ENCODE data around the gene KDM3B. TPM values are rescaled to one million over a fixed set of nuclear protein-coding genes. Genes with fewer than 3 reads are reported as not detected.

The KDM3B gene
- total and polyA plus RNA-seq, 2 of the 8 experiments (the other 6 are each of a cell fraction or from before 2014, with no cell fraction given): 27.1 to 78.1 TPM

DNA sequence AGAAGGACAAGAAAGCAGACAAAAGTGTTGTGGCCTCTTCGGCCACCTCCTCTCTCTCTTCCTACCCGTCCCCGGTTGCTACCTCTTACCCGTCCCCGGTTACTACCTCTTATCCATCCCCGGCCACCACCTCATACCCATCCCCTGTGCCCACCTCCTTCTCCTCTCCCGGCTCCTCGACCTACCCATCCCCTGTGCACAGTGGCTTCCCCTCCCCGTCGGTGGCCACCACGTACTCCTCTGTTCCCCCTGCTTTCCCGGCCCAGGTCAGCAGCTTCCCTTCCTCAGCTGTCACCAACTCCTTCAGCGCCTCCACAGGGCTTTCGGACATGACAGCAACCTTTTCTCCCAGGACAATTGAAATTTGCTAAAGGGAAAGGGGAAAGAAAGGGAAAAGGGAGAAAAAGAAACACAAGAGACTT lies 115.2 kb downstream of the KDM3B start (continued):
- TF ChIP-seq, protein P1, sequence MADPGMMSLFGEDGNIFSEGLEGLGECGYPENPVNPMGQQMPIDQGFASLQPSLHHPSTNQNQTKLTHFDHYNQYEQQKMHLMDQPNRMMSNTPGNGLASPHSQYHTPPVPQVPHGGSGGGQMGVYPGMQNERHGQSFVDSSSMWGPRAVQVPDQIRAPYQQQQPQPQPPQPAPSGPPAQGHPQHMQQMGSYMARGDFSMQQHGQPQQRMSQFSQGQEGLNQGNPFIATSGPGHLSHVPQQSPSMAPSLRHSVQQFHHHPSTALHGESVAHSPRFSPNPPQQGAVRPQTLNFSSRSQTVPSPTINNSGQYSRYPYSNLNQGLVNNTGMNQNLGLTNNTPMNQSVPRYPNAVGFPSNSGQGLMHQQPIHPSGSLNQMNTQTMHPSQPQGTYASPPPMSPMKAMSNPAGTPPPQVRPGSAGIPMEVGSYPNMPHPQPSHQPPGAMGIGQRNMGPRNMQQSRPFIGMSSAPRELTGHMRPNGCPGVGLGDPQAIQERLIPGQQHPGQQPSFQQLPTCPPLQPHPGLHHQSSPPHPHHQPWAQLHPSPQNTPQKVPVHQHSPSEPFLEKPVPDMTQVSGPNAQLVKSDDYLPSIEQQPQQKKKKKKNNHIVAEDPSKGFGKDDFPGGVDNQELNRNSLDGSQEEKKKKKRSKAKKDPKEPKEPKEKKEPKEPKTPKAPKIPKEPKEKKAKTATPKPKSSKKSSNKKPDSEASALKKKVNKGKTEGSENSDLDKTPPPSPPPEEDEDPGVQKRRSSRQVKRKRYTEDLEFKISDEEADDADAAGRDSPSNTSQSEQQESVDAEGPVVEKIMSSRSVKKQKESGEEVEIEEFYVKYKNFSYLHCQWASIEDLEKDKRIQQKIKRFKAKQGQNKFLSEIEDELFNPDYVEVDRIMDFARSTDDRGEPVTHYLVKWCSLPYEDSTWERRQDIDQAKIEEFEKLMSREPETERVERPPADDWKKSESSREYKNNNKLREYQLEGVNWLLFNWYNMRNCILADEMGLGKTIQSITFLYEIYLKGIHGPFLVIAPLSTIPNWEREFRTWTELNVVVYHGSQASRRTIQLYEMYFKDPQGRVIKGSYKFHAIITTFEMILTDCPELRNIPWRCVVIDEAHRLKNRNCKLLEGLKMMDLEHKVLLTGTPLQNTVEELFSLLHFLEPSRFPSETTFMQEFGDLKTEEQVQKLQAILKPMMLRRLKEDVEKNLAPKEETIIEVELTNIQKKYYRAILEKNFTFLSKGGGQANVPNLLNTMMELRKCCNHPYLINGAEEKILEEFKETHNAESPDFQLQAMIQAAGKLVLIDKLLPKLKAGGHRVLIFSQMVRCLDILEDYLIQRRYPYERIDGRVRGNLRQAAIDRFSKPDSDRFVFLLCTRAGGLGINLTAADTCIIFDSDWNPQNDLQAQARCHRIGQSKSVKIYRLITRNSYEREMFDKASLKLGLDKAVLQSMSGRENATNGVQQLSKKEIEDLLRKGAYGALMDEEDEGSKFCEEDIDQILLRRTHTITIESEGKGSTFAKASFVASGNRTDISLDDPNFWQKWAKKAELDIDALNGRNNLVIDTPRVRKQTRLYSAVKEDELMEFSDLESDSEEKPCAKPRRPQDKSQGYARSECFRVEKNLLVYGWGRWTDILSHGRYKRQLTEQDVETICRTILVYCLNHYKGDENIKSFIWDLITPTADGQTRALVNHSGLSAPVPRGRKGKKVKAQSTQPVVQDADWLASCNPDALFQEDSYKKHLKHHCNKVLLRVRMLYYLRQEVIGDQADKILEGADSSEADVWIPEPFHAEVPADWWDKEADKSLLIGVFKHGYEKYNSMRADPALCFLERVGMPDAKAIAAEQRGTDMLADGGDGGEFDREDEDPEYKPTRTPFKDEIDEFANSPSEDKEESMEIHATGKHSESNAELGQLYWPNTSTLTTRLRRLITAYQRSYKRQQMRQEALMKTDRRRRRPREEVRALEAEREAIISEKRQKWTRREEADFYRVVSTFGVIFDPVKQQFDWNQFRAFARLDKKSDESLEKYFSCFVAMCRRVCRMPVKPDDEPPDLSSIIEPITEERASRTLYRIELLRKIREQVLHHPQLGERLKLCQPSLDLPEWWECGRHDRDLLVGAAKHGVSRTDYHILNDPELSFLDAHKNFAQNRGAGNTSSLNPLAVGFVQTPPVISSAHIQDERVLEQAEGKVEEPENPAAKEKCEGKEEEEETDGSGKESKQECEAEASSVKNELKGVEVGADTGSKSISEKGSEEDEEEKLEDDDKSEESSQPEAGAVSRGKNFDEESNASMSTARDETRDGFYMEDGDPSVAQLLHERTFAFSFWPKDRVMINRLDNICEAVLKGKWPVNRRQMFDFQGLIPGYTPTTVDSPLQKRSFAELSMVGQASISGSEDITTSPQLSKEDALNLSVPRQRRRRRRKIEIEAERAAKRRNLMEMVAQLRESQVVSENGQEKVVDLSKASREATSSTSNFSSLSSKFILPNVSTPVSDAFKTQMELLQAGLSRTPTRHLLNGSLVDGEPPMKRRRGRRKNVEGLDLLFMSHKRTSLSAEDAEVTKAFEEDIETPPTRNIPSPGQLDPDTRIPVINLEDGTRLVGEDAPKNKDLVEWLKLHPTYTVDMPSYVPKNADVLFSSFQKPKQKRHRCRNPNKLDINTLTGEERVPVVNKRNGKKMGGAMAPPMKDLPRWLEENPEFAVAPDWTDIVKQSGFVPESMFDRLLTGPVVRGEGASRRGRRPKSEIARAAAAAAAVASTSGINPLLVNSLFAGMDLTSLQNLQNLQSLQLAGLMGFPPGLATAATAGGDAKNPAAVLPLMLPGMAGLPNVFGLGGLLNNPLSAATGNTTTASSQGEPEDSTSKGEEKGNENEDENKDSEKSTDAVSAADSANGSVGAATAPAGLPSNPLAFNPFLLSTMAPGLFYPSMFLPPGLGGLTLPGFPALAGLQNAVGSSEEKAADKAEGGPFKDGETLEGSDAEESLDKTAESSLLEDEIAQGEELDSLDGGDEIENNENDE (IDR thresholded peaks at IDR 0.05; ENCODE audit: insufficient replicate concordance, low read length): peak; percentile 66
- TF ChIP-seq TEAD4 (IDR thresholded peaks at IDR 0.05; ENCODE audit: low read depth, low read length) (no peak), HDAC6 (IDR thresholded peaks at IDR 0.05; ENCODE audit: low read depth, low read length) (no peak), EP300 (IDR thresholded peaks at IDR 0.05; ENCODE audit: borderline replicate concordance in 1 of 2, low read depth in 2 of 2, low read length in 2 of 2) (no peak), ASH2L (IDR thresholded peaks at IDR 0.05; ENCODE audit: low read length) (no peak), TAF7 (optimal IDR thresholded peaks at IDR 0.05; ENCODE audit: borderline replicate concordance, low read depth, low read length) (peak; percentile 95), CBX5 (IDR thresholded peaks at IDR 0.05; ENCODE audit: low read depth, low read length) (no peak), JUND (IDR thresholded peaks at IDR 0.05; ENCODE audit: low read length) (no peak), TAF1 (IDR thresholded peaks at IDR 0.05; ENCODE audit: low read depth, low read length) (no peak), SP4 (IDR thresholded peaks at IDR 0.05; ENCODE audit: low read length) (no peak; the same call in 1 of the 2 replicates)
- TF ChIP-seq, protein P2, sequence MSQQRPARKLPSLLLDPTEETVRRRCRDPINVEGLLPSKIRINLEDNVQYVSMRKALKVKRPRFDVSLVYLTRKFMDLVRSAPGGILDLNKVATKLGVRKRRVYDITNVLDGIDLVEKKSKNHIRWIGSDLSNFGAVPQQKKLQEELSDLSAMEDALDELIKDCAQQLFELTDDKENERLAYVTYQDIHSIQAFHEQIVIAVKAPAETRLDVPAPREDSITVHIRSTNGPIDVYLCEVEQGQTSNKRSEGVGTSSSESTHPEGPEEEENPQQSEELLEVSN (IDR thresholded peaks at IDR 0.05): no peak

Measured in H1 (cell line).